ENCODE data around the gene SFXN4. TPM values are rescaled to one million over a fixed set of nuclear protein-coding genes. Genes with fewer than 3 reads are reported as not detected.
"Not testable (repeated sequence)": the region's sequence is repeated elsewhere in the genome, so short reads cannot be mapped to it uniquely, and the experiment has no call there.

Gene SFXN4
- total RNA-seq, 1 experiment from 2014 or later, result 36.7 TPM

GRCh38 chr10:119190954-119191785 is 25.7 kb upstream of the SFXN4 start:
- no peak for DNase-seq (ENCODE audit: low read depth)

- peak; percentile 99 for DNase-seq (ENCODE audit: low read depth)
Observed at GRCh38 chr10:119190353-119190752, 24.8 kb upstream of the SFXN4 start.

- DNase-seq (ENCODE audit: low read depth), result peak; percentile 93
Observed at GRCh38 chr10:119189811-119190282, 24.3 kb upstream of the SFXN4 start.

- DNase-seq (ENCODE audit: low read depth), result no peak
Observed at GRCh38 chr10:119183664-119184412, 18.3 kb upstream of the SFXN4 start.

- not testable (repeated sequence) for DNase-seq (ENCODE audit: low read depth)
Observed at GRCh38 chr10:119180850-119181400, 15.4 kb upstream of the SFXN4 start.

GRCh38 chr10:119178372-119179119 is 13.0 kb upstream of the SFXN4 start, which contains the start of gene PRDX3:
Gene PRDX3 (minus strand): TSS chr10:119178812. CDS start chr10:119178790, 22 bp downstream.
- peak; percentile 86 for DNase-seq (ENCODE audit: low read depth)

GRCh38 chr10:119177708-119178371 is 12.3 kb upstream of the SFXN4 start:
- DNase-seq (ENCODE audit: low read depth), result peak; percentile 21

- DNase-seq (ENCODE audit: low read depth), result no peak
Observed at GRCh38 chr10:119176166-119176565, 10.7 kb upstream of the SFXN4 start.

- no peak for DNase-seq (ENCODE audit: low read depth)
Observed at GRCh38 chr10:119174109-119174508, 8.6 kb upstream of the SFXN4 start.

- no peak for DNase-seq (ENCODE audit: low read depth)
Observed at GRCh38 chr10:119167041-119167440, 1.5 kb upstream of the SFXN4 start.

GRCh38 chr10:119166564-119166963 is 1.1 kb upstream of the SFXN4 start:
- DNase-seq (ENCODE audit: low read depth), result no peak

GRCh38 chr10:119166118-119166500 is 595 bp upstream of the SFXN4 start:
- no peak for DNase-seq (ENCODE audit: low read depth)

- DNase-seq (ENCODE audit: low read depth), result no peak
Observed at GRCh38 chr10:119162452-119163092, 2.9 kb downstream of the SFXN4 start.

GRCh38 chr10:119161680-119162451 is 3.6 kb downstream of the SFXN4 start:
- no peak for DNase-seq (ENCODE audit: low read depth)

- no peak for DNase-seq (ENCODE audit: low read depth)
Observed at GRCh38 chr10:119159332-119159731, 6.2 kb downstream of the SFXN4 start.

GRCh38 chr10:119153661-119154060 is 11.9 kb downstream of the SFXN4 start:
- DNase-seq (ENCODE audit: low read depth), result no peak

GRCh38 chr10:119153041-119153440 is 12.5 kb downstream of the SFXN4 start:
- DNase-seq (ENCODE audit: low read depth), result no peak

GRCh38 chr10:119151601-119152000 is 13.9 kb downstream of the SFXN4 start:
- DNase-seq (ENCODE audit: low read depth), result not testable (repeated sequence)

GRCh38 chr10:119149729-119150128 is 15.8 kb downstream of the SFXN4 start:
- no peak for DNase-seq (ENCODE audit: low read depth)
